ENCODE data around the gene CDH23.

Gene CDH23

DNA sequence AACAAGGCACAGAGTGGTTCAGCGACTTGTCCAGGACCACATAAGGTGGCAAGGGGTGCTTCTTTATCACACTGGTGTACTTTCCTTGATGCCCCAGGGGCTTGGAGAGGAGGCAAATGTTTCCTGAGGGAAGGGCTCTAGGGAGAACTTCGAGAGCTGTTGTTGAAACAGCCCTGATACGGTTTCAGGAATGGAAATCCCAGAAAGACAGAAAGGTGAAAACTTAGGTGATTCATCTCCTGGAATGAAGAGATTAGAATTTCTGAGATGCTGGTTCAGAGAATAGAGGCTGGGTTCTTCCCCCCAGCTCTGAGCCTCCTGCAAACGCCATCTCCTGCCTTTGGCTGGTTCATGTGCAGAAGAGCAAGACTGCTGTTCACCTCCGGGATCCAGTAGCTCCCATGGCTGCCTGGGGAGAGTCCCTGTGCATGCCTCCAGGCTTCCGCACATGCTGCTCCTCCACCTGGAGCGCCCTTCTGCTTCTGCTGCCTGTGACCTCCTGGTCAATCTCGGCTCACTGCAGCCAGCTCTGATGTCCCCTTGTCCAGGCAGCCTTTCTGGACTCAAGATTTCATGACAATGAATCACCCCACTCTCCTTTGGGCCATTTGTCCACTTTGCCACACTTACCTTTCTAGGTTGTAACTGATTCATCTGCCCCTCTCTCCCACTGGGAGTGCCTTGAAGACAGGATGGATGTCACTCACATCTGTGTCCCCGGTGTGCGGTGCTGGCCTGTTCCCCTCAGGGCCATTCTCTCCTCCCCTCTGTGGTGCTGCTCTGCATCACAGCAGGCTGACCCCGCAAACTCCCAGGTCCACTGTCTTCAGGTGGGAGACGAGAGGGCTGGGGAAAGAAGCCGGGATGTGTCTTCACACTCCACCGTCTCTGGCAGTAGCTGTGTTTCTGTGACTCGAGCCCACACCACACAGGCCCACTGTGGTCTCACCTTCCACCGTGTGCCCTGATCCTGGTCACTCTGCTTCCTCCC, 3.6 kb upstream of the CDH23 start:
- DNase-seq = no peak

DNA sequence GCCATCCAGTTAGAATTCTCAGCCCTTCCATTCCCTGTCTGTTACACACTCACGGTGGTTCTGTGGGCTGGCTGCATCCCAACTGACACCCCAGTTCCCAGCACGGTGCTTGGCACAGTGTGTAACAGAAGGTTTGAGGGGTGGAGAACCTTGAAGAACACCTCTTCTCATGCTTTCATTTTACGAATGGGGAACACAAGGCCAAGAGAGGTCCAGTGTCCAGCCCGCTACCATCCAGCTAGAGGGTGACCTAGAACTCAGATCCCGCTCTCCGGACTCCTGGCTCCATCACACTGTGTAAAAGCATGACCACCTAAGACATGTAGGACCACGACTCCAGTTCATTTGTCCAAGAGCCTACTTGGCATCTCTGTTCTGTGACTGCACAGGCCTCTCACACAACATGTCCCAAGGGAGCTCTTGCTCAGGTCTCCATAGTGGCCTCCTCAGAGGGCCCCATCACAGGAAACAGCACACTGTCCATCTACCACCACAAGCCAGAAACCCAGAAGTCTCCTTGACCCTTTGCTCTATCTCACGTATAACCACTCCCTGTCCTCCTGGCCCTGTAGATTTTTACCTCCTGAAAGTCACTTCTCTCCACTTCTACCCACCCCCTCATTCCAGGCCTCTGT, 2.8 kb upstream of the CDH23 start:
- no peak for DNase-seq

DNA sequence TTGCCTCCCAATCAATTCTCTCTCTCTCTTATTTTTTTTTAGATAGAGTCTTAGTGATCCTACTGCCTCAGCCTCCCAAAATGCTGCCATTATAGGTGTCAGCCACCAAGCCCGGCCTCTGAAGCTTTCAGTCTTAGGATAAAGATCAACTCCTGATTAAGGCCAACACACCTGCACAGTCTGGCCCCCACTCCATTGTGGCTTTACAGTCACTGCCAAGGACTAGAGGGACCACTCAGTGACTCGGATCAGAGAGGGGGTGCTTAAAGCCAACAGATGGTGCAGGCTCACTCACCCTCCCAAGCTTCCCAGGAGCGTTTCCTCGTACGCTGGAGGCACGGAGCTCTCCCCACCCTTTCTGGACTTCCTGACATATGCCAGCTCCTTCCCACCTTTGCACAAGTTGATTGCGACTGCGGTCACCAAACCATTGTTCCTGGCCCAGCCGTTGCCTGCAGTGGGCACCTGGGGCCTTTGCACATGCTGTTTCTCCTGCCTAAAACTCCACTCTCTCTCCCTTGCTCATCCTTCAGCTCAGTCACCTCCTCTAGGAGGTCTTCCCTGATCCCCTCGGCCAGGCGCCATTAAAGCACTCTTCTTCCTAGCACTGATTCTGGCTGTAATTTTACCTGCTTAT, 1.7 kb upstream of the CDH23 start:
- no peak for DNase-seq

DNA sequence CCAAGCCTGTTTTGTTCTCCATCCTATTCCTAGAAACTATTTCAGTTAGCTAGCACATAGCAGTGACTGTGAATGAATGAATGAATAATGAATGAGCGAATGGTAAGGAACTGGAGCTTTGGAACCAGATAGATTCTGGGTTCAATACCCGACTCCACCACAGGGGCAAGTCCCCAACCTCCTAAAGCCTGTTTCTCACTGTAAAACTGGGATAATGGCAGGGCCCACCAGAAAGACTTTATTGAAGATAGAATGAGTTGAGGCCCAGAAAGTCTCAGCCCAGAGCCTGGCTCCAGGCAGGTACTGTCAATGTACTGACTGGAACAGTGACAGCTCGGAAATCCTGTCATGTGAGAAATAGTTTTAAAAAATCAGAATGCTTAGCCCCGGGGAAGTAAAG, 1.1 kb upstream of the CDH23 start:
- DNase-seq = no peak

DNA sequence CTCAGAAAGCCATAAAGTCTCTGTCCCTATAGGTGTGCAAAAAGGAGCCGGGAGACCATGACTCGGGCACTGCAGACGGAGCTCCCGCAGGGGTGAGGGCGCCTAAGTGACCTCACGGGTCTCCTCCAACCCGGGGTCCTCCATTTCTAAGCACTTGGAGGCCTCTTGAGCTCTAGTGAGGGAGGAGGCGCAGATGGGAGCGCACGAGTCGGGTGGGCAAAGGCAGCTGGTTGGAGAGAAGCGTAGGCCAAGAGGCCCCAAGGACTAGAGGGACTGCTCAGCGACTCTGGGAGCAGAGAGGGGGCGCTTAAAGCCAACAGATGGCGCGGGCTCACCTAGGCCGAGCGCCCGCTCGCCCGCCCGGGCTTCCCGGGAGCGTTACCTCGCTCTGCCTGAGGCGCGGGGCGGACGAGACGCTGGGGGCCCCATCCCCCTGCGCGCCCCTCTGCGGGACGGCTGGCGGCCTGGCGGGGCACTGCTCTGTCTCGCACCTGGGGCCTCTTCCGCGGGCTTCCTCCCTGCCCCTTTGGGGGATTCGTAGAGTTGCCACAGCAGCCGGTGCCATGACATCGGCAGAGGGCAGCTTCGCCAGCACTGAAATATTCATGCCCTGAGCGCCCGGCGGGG, 523 bp upstream of the CDH23 start:
- no peak for DNase-seq

DNA sequence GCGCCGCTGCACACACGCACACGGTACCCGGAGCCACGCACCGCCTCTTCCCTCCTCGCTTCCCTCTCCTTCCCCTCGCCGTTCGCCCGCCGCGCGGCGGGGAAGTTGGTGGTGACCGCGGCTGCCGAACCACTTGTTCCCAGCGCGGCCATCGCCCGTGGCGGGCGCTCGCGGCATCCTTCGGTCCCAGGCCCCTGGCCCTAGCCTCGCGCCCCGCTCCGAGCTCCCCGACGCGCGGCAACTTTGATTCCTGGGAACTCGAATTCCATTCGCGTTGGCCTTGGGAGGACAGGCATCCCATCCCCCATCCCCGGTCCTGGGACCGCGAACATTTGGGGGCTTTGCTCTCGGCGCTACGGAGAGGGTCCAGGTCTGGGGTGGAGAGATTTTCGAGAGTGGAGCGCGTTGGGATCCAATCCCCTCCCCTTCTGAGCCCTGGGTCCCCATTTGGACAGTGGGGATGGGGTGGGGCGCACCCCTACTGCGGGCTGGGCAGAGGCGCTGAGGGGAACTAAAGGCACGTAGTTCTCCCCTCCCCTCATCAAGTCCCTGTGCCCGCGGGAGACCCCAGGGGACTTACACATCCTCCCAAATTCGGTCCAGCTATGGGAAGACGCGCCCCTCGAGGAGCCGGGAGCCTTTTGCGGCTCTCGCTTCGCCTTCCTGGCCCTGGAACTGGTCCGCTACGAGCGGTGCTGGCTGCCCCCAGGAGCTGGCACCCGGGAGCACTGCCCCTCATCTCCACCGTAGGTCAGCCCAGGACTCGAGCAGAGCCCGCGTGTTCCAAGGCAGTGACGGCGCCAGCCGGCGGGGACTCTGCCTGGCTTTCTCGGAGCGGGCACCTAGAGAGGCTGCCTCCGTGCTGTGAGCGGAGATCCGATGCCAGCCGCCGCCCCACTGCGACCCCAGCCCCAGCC, 834 bp downstream of the CDH23 start:
- peak; percentile 16 to 46 for DNase-seq

DNA sequence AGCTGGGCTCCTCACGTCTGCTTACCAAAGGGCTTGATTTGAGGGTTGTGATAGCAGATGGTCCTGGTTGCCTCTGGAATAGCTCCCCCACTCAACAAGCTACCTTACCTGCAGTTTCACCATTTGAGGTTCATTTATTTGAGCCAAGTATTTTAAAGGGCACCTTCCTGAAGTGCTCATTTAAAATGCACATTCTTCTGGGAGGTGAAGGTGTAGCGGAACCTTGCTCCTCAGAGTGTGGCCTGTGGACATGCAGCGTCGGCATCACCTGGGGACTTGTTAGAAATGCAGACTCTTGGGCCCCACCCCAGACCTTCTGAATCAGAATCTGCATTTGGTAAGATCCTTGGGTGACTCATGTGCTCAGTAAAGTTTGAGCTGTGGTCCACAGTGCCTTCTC, 2.3 kb downstream of the CDH23 start:
- DNase-seq = no peak

DNA sequence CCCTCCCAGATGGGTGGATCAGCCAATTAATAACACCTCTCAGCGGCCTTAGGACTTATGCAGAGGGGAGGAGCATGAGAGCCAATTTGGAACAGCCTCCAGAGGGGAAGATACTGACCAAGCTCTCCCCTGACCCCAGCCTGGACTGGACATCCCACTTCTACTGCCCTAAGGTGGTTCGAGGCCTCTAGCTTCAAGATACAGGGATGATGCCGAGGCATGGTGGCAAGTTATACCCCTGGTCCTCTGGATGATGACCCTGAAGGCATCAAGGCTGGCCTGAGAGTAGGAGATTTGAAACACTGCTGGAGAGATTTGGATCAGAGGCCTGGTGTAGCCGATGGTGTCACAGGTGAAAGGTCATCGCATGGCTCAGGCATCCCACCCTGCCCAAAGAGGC, 3.2 kb downstream of the CDH23 start:
- DNase-seq = no peak

DNA sequence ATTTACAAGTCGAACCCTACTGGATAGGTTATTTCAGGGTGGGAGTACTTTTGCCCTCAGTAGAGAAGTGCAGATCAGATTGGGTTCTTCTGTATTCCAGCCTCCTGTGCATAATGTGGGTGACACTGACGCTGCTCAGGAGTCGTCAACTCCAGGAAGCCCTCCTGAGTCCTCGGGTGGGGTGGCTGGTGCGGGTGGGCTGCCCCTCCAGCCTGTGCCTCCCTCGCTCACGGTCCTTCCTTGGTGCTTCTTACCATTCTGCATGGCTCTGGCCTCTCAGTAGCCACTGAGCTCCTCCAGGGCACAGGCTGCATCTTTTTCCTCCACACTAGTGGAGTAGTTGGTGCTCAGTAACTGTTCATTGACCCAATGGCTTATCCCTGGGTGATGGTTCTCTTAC, 4.3 kb downstream of the CDH23 start:
- no peak for DNase-seq

DNA sequence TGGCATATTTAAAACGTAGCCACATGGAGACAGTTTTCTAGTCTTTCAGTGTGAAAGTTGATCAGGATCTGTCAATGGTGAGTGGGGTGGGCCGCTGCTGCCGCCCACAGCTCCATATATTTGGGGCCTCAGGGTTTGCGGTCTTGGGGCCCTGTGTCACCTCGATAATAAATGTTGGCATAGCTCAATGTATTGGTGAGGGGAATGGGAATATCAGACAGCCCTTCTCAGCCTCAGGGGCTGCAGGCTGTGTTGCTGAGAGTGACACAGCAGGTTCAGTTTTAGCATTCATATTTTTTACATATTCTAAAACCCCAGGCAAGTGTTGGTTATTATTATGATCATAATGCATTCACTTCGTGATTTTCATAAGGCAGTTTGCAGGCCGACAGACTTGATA, 5.3 kb downstream of the CDH23 start:
- no peak for DNase-seq

DNA sequence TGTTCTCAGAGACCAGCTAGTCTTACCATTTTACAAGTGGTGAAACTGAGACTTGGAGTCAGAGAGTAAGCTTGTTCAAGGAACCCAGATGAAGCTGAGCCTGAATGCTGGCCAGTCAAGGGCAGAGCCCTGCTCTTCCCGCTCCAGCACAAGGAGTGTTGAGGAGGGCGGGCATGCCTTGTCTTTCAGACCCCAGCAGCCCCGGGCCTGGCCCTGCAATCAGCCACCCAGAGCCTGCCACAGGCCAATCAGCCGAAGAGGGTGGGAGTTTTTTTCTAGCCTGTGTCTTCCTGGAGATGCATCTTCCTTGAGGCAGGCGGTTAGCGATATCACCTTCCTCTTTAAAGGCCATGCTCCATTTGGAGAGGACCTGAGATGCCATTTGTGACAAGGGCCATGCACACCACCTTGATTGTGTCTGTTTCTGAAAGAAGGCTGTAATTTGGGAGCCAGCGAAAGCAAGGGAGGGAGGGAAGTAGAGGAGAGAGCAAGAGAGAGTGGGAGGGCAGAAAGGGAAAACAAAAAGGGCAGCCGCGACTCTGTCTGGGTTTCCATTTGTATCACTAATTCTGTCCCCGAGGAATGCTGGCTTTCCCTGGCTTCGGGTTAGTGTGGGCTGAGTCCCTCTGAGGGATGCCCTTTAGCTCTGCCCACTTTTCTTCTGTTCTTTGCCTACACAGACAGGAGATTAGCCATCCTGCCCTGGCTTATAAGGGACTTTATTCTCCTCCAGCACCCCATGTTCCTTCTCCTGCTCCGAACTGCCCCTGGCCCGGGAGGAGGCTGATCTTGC, 8.0 kb downstream of the CDH23 start:
- no peak for DNase-seq

DNA sequence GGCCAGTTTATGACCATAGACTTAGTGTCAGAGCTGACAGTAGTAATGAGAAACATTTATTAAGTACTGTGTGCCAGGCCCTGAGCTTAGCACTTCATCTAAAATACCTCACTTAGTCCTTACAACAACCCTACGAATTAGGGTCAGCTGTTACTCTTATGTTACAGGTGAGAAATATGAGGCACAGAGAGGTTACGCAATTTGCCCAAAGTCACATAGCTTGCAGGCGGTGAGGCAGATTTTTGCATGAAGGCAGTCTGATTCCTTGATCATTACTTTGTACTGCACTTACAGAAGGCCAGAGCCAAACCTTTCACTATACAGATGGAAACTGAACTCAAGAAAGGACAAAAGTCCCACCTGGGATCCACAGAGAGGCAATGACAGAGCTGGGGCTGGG, 10.2 kb downstream of the CDH23 start:
- DNase-seq = no peak

DNA sequence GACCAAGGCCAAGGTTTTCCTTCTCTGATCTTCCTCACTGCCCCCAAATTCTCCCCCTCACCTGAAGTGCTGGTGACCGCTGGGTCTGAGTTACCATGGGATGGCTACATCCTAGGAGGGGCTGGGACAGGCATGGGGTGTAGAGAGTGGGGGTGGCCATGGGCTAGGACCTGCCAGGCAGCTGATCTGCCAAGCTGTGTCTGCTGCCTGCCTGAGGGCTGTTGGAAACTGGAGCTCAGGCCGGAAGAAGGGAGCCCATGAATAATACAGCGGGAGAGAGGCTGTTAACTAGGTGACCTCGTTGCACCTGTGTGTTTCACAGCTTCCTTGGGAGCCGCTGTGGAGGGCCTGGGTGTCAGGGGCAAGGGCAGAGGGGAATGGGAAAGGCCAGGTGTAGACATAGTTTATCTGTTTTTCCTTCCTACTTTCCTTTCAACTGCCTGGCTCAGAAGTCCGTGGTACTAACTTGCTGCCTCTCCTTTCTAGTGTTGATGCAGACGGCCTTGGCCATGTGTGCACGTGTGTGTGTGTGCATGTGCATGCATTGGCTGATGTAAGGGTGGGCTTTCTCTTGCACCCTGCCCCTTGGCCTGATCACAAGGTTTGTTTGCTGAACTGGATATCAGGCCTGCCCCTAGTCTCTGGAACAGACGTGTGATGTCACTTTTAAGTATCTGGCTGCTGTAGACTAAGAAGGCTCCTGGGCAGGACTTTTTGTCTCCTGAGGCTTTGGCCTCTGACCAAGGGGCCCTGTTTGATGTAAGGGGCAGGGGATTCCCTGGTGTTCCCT, 11.9 kb downstream of the CDH23 start:
- no peak for DNase-seq

DNA sequence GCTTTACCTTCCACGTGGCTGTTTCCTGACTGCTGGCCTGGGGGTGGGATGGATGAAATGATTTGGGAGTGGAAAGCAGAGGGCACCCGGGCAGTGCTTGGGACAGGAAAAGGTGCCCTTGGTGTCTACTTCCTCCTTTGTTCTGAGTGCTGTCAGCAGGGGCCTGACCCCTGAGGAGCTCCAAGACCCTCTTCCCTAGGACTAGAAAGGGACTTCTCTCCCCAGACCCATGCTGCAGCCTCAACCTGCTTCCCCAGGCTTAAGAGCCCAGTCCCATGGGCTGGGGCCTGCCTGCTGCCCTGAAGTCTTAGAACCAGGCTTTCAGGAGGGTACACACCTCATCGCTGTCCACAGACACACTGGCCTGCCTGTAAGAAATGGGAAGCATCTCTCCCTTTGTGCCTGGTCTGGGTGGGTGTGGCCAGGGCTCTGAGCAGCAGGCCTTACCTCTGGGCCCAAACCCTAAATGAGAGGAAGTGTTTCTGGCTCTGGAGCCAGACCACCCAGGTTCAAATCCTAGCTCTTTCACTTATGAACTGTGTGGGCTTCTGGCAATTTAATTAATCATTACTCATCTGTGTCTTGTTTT, 12.9 kb downstream of the CDH23 start:
- DNase-seq = no peak

DNA sequence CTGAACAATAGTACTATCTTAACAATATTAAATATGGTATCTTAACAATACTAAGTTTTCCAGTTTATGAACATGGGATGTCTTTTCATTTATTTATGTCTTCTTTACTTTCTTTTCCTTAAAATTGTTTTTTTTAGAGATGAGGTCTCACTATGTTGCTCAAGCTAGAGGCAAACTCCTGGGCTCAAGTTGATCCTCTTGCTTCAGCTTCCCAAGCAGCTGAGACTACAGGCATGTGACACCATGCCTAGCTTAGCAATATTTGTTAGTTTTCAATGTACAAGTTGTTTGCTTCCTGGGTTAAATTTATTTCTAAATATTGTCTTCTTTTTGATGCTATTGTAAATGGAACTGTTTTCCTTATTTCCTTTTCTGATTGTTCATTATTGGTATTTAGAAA, 16.9 kb downstream of the CDH23 start:
- DNase-seq = peak in 1 of 2 donors; percentile 24

DNA sequence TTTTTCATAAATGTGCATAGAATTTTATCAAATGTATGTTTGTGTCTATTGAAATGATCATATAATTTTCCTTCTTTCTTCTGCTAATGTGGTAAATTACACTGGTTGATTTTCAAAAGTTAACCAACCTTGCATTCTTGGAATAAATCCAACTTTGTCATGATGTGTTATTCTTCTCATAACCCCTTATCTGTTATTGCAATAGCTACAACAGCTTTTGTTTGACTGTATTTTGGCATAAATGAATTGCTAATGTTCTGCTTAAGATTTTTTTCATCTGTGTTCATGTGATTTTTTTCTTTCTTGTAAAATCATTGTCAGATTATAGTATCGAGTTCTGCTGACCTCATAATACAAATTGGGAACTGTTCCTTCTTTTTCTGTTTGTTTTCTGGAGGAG, 17.6 kb downstream of the CDH23 start:
- DNase-seq = no peak

DNA sequence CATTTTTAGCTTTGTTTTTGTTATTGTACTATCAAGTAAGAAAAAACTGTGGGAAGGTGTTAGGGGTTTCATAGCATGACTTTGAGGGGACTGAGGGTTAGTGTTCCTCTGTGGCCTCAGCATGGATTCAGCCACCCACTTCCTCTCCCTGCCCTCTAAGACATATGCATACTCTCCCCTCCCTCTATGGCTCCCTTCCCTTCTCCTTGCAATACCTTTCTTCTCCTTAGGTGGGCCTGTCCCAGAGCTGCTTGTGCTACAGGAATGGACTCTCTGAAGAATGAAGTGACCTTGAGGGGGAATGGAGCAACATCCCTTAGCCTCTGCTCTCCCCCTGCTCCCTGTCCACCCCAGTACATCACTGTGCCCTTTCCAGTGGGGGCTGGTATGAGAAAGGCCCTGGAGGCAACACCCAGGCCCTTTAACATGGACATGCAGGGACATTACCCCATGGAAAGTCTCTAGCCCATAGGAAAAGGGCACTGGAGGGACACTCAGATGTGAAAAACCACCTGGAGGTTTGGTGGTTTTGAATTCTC, 22.4 kb downstream of the CDH23 start:
- DNase-seq = no peak

DNA sequence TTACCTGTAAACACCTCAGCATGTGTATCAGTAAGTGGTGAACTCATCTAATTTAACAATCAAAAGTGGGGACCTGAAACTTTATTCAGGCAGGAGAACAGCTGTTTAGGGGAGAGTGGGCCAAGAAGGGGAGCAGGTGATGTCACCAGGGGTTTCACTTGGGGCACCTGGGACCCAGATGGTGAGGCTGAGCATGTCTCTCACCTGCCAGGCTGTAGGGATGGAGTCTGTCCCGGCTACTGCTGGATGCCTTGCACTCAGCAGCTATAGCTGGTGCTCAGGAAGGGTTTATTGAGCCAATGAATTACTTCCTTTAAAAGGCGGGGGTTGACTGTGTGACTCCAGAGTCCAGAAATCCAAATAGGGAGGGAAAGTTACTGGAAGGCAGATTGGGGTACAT, 23.0 kb downstream of the CDH23 start:
- no peak for DNase-seq

DNA sequence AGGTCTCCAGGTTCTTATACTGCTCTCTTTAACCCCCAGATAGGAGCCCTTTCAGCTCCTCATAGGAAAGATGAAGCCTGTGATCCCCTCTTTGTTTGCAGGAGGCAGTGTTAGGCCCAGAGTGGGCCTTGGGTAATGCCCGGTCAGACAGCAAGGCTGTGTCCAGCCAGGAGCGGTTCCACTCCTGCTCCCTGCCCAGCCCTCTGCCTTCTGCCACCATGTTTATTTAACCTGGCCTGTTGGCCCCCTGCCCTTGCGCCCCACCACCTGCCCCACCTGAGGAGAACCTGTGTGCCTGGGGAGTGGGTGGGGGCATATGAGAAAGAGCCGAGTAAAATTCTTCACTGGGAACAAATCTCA, 24.3 kb downstream of the CDH23 start:
- DNase-seq = no peak

DNA sequence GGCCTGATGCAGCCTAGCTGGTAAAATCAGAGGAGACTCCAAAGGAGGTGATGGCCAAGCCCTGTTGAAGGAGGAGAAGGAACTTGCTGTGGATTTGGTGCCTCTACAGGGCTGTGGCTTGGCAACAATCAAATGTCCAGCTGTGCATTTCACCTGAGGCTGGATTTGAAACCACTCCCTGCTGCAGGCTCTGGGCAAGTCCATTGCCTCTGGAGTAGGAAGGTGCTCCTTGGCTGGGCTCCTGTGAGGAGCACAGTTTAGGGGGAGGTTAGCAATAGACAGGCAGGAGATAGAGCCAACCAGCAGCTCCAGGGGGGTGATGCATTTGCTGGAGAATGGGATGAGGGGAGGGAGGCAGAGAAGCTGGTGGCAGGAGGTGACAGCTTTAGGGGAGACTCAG, 26.5 kb downstream of the CDH23 start:
- DNase-seq = no peak
